HG02981 (cell line): ENCODE results near the gene PGLYRP2.
"Not testable (repeated sequence)": the region's sequence is repeated elsewhere in the genome, so short reads cannot be mapped to it uniquely, and the experiment has no call there.

Experiments used
- ATAC-seq: cut with Tn5 transposase; IDR thresholded peaks from one replicate; pipeline ENCODE4 v1.9.1; 2021; ENCODE audit warnings: mild to moderate bottlenecking, moderate library complexity; ENCODE audit not compliant: unreplicated experiment

PGLYRP2 gene, protein sequence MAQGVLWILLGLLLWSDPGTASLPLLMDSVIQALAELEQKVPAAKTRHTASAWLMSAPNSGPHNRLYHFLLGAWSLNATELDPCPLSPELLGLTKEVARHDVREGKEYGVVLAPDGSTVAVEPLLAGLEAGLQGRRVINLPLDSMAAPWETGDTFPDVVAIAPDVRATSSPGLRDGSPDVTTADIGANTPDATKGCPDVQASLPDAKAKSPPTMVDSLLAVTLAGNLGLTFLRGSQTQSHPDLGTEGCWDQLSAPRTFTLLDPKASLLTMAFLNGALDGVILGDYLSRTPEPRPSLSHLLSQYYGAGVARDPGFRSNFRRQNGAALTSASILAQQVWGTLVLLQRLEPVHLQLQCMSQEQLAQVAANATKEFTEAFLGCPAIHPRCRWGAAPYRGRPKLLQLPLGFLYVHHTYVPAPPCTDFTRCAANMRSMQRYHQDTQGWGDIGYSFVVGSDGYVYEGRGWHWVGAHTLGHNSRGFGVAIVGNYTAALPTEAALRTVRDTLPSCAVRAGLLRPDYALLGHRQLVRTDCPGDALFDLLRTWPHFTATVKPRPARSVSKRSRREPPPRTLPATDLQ

DNA sequence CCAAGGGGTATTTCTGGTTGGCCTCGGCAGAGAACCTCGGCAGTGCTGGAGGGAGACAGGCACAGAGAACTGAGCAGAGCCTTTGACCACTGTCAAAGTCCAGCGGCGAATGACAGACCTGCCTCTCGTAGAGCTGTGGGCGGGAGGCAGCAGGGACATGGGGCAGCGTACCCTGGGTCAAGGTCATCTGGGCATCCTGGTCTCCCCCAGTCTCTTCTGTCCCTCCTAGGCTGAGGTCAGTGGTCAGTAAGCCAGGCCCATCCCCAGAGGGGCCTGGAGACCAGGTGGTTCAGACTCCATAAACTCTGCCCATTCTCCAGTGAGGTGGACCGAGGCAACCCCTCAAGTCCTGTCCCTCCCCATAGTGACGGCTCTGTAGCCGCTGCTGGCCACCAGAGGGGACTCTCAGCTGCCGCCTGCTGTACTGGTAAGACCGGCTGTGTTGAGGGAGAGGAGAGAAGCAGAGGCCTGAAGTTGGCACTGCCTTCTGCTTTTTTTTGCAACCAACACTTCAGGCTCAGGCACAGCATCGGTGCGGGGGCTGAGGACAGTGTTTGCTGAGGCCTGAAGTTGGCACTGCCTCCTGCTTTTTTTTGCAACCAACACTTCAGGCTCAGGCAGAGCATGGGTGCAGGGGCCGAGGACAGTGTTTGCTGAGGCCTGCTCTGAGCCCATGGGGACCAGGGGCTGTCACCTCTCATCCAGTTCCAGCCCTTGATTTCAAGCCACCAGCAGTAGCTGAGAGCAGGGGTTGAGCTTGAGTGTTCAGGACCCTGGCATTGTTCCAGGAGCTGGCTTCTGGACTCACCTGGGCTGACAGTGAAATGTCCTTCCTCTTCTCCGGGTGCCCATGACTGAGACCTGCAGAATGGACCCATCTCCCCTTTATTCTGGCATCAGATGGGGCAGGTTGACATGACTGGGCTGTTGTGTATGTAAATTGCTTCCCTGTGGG is at the start of gene PGLYRP2:
TSS of gene PGLYRP2 (minus strand) at position 111 of the 955 bp plus-strand sequence. CDS start 130 bp downstream, outside the sequence.
- no peak for ATAC-seq

DNA sequence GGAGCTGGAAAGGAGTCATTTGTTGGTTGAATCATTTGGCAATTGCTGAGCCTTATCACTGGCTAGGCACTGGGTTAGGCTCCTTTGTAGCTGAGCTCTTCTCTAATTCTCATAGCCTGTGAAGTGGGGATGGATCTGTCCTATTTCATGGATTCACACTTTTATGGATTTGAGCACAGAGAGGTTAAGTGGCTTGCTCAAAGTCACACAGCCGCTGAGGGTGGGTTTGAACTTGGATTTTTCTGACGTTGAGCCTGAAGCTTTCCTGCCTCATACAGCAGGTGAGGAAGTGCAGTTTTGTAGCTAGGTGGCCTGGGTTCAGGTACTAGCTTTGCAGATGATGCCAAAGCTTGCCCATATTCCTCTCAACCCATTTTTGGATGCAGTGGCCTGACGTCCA is 48.4 kb upstream of the PGLYRP2 start:
- ATAC-seq: no peak

DNA sequence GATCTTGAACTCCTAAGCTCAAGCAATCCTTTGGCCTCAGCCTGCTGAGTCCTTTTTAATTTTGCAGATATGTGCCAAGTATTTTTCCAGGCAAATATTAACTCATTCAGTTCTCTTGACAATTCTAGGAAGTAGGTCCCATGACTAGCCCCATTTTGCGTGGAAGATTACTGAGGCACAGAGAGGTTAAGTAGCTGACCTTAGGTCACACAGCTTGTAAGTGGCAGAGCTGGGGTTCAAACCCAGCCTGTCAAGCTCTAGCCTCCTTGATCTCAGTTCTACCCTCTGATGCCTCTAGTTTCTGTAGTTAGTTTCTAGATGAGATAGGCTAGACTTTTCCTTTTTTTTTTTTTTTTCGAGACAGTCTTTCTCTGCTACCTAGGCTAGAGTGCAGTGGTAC is 47.1 kb upstream of the PGLYRP2 start:
- no peak for ATAC-seq

DNA sequence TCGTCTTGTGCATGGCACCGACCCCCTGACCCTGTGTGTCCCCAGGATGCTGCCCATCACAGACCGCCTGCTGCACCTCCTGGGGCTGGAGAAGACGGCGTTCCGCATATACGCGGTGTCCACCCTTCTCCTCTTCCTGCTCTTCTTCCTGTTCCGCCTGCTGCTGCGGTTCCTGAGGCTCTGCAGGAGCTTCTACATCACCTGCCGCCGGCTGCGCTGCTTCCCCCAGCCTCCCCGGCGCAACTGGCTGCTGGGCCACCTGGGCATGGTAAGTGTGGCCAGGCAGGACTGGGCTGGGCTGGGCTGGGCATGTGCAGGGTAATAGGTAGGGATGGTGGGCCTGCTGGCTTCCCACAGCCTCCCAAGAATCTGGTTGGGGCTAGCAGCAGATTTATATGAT is 46.0 kb upstream of the PGLYRP2 start:
- ATAC-seq: no peak

DNA sequence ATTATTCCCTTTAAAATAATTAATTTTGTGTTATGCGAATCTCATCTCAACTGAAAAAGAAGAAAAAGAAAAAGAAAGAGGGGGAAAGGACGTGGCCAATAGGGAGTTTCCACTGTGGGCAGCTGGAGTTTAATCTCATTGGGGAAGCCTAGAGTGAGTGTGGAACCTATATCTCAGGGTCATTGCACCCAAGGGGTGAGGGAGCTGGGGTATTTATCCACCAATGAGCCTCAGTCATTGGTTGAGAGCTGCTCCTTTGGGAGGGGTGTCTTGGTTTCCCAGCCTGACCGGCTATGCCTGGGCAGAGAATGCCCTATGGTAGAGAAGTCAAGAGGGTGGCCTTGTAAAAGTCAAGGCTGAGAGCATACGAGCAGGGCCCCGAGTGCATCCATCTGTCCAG is 45.5 kb upstream of the PGLYRP2 start:
- ATAC-seq: no peak

DNA sequence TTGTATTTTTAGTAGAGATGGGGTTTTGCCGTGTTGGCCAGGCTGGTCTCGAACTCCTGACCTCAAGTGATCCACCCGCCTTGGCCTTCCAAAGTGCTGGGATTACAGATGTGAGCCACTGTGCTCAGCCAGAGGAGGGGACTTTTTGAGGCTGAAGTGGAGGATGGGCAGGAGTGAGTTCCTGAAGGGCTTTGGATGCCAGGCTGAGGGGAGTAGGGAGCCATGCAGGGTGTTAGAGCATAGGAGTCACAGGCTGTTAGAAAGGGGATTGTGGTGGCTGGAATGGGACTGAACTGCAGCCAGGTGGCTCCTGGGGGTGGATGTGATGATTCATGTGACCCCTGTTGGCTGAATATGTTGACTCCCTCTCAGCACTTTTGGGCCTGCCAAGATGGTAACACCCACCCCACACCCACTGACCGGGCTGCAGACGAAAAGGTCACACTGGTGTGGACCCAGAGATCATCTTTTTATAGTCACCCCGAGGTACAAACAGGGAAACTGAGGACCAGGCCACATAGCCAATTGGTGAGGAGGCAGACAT is 40.2 kb upstream of the PGLYRP2 start:
- no peak for ATAC-seq

DNA sequence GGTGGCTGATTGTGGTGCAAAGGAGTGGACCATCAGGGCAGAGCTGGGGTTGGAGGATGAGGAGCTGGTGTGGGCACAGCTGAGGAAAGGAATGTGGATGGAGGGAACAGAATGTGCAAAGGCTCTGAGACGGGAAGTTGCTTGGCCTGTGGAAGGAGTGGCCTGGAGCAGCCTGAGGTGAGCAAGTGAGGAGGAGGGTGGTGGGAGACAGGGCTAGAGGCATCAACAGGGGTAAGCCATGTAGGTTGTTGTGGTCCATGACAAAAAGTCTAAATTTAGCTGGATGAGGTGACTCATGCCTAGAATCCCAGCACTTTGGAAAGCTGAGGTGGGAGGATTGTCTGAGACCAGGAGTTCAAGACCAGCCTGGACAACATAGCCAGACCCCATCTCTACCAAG is 38.5 kb upstream of the PGLYRP2 start:
- no peak for ATAC-seq

DNA sequence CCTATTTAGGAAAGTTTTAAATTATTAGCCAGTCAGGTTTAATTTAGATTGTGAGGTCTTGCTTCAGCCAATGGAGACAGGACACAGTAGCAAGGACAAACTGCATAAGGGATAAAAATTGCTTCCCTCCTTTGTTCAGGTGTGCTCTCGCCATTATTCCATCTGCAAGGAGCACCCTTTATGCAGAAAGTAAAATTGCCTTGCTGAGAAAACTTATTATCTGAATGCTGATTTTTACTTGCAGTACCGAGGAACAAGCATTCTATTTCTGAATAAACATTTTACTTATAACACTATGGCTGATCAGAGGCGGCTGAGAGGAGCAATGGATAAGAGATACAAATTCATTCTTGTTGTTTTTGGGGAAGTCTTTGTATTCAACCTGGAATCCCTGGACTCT is 37.1 kb upstream of the PGLYRP2 start:
- ATAC-seq: no peak

DNA sequence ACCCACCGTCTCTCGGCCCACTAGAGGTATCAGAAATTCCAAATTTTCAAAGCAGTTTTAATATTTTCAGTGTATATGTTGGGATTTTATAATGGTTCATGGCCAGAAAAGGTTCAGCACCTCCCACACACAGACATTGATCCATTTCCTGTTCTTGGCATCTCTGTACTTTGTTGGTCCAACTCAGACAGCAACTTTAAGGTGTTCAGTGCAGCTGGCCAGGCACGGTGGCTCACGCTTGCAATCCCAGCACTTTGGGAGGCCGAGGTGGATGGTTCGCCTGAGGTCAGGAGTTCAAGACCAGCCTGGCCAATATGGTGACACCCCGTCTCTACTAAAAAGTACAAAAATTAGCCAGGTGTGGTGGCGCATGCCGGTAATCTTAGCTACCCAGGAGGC is 35.9 kb upstream of the PGLYRP2 start:
- ATAC-seq: not testable (repeated sequence)

DNA sequence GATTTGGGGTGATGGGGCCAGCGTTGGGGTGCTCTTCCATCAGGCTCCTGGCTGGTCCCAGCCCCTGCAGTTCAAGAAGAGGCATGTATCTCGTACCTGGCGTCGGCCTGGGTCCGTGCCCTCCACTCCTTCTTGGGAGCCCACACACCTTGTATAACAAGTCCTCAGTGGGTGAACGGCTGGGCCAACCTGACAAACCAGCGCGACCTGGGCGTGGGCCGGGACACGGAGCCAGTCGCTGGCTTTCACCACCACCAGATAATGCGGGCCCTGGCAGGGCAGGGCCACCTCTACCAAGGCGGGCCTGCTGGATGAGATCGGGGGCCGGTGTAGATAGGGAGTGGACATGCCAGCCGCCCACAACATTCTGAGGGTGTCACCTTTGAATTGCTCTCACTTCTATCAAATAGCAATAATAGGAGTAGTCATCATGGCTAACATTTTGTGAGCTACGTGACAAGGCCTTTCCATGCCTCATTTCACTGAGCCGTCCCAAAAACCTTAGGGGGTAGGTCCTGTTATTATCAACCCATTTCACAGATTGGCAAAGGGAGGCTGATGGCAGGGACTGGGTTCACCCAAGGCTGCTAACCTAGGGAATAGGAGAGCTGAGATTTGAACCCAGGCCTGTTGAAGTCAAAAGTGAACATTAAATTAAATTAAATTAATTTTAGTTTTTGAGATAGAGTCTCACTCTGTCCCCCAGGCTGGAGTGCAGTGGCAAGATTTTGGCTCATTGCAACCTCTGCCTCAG is 32.5 kb upstream of the PGLYRP2 start:
- no peak for ATAC-seq

DNA sequence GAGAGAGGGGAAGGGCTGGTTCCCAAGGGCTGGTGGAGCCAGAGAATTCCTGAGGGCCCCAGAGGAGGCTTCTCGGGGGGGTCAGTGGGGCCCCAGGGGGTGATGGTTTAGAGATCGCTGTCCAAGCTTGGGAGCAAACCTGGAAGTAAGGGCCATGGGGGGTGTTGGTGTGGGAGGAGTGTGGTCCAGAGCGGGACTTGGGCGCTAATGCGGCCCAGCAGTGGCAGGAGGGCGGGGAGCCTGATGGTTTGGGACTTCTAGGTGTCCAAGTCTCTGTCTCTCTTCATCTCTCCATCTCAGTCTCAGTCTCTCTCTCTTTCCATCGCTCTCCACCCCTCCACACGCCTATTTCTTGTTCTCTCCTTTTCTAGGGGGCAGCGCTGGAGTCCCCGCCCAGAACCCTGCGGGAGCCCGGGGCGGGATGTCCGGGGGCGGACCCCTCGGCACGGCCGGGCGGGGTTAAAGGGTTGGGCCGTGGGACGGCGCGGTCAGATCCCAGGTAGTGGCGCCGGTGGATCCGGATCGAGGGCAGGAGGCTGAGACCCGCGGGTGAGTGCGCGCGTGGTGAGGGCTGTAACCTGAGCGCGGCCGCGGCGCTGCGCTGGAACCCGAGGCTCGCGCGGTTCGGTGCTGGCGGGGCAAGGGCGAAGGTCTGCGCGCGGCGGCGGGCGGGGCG is 28.9 kb upstream of the PGLYRP2 start, which contains the start of gene CYP4F22:
TSS of gene CYP4F22 (plus strand) at position 491 of the 676 bp plus-strand sequence. CDS start 16,812 bp downstream, outside the sequence.
- no peak for ATAC-seq

DNA sequence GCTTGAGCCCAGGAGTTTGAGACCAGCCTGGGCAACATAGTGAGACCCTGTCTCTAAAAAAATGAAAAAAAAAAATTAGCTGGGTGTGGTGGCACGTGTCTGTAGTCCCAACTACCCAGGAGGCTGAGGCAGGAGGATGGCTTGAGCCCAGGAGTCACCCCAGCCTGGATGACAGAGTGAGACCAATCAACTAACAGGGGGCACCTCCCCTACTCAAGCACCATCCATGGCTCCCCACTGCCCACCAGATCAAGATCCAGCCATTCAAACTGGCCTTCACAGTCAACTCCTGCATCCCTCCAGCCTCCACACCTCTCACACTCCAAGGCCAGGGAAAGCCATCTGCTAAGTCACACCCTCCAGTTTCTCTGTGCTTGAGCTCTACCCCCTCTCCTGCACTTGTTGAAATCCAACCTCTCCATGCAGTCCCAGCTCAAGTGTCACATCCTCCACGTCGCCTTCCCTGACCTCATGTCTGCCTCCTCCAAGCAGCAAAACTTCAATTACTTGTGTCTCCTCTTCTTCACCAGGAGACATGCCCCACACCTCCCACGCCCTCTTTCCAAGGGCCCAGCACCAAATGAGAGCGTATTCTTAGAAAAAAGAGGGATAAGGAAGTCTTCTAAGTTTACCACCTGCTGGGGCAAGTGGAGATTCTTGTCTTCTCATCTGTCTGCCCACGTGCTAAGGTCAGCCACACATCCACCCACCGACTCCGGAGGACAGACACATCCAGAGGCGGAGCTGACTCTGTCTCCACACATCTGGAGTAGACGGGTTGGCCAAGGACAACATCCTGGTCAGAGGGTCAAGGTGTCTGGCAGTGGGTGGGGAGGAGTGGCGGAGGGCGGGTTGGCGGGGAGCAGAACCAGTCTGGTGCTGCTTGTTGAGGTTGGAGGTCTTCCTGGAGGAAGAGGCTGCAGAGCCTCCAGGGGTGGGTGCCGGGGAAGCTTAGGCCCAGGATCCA is 28.1 kb upstream of the PGLYRP2 start:
- no peak for ATAC-seq

DNA sequence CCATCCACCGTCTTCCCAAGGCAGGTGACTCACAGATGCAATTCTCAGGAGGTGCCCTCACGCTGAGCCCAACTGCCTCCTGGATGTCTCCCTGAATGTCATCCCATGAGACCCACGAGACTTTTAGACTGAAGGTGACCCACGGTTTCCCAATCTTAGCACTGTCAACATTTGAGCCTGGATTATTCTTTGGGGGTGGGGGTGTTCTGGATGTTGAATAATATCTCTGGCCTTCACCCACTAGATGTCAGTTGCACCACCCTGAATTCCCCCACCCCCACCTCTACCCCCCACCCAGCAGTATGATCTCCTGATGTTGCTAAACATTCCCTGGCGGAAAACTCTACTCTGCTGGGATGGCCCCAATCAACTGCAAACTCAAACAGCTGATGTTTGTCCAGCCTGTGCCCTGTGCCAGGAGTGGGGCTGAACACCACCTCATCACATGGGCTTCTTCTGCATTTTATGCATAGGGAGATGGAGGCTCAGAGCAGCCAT is 26.8 kb upstream of the PGLYRP2 start:
- no peak for ATAC-seq

DNA sequence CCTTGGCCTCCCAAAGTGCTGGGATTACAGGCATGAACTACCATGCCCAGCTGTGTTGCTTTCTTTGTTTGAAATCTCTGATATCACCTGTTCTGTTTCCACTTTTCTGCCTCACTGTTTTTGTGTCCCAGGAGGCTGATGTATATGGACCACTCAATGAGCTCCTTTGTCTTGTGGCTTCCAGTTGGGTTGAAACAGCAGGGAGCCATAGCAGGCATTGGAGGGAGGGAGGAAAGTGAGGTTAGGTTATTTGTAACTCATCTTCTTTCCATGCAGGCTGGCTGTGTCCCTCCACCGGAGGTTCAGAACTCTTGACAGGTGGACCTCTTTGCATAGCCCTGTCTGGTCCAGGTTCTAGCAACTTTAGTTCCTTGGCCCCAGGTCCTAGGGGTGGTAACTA is 23.0 kb upstream of the PGLYRP2 start:
- ATAC-seq: no peak

DNA sequence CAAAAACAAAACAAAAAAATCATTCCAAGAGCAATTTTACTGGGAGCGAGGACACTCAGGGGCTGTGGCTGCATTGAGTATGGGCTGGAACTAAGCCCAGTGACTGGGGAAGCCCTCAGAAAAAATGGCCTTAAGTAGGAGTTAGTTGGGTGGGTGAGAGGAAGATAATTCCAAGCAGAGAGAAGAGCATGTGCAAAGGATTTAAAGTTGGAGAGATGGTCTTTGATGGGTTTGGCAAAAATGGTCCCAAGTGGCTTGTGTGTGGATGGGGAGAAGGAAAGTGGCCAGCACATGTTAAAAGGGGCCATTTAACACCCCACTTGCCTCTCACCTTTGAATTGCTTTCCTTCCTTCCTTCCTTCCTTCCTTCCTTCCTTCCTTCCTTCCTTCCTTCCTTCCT is 22.3 kb upstream of the PGLYRP2 start:
- ATAC-seq: no peak

DNA sequence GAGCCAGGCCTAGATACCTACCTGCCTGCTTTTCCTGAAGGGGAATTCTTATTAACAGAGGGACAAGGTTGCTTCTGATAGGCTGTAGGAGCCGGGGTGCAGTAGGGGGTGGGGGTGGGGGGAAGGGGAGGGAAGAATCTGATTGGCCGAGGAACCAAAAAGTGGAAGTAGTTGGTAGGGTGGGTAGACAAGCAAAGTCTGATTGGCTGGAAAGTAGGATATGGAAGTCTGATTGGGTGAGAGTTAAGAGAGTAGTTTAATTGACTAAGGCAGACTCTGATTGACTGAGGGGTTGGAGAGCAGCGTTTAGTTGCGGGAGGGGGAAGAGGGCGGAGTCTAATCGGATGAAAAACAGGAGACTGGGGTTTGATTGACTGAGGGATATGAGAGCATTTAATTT is 19.6 kb upstream of the PGLYRP2 start:
- ATAC-seq: no peak

DNA sequence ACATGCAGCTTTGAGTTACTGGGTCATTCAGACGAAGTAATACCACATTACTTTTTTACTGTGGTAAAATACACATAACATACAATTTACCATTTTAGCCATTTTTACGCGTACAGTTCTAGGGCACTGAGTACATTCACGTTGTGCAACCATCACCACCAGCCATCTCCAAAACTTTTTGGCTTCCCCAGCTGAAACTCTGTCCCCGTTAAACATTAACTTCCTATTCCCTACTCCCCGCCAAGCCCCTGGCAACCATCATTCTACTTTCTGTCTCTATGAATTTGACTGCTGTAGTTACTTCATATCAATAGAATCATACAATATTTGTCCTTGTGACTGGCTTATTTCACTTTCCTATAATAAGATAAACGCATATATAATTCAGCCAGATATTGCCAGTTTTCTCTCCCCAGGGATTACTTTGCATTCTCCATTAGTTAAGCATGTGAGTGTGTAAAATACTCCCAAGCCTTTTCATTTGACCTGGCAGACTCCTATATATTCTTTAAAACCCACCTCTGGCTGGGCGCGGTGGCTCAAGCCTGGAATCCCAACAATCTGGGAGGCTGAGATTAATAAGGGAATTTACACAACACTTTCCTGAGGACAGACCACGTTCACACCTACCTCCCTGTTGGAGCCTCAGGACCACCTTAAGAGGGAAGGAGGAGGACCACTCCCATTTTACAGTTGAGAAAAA is 19.0 kb upstream of the PGLYRP2 start:
- no peak for ATAC-seq

DNA sequence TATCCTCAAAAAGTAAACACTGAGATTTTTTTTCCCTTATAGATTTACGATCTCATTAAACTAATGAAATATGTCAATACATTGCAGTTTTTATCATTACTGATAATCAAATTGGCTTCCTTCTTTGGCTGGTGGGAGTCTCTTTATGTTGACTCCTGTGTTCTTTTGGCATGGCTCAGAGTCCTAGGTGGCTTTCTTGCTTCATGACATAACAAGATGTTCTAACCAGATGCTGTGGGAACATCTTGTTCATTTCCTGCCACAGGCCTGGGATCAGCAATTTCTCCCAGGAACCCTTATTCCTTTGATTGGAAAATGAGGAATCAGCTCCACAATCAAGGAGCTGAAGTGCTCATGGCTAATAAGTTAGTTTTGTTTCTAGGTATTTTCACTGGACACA is 15.8 kb upstream of the PGLYRP2 start:
- ATAC-seq: no peak
